GM19239 (cell line): ENCODE measurements around the gene VWA8.
"Not testable (repeated sequence)": the region's sequence is repeated elsewhere in the genome, so short reads cannot be mapped to it uniquely, and the experiment has no call there.

Experiments
- DNase-seq: peaks from one replicate; pipeline ENCODE4 v3.0.0; 2011; ENCODE audit warnings: low spot score; ENCODE audit not compliant: insufficient read length
- FAIRE-seq: peaks from 2 replicates; lab custom pipeline; 2011; peaks lifted over from hg19 to GRCh38; lab: Jason Lieb, UNC

The VWA8 gene

DNA sequence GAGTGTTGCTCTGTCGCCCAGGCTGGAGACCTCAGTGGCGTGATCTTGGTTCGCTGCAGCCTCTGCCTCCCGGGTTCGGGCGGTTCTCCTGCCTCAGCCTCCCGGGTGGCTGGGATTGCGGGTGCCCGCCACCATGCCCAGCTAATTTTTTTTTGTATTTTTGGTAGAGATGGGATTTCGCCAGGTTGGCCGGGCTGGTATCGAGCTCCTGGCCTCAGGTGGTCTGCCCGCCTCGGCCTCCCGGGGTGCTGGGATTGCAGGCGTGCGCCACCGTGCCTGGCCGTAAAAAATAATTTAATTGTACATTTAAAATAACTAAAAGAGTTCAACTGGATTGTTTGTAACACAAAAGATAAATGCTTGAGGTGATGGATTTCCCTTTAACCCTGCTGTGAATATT lies 387.3 kb downstream of the VWA8 start:
- not testable (repeated sequence) for DNase-seq
- peak; percentile 11 for FAIRE-seq

DNA sequence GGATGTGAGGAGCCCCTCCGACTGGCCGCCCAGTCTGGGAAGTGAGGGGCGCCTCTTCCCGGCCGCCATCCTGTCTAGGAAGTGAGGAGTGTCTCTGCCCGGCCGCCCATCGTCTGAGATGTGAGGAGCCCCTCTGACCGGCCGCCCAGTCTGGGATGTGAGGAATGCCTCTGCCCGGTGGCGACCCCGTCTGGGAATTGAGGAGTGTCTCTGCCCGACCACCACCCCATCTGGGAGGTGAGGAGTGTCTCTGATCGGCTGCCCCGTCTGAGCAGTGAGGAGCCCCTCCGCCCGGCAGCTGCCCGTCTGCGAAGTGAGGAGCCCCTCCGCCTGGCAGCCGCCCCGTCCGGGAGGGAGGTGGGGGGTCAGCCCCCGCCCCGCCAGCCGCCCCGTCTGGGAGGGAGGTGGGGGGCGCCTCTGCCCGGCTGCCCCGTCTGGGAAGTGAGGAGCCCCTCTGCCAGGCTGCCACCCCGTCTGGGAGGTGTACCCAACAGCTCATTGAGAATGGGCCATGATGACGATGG lies 389.0 kb downstream of the VWA8 start:
- not testable (repeated sequence) for FAIRE-seq, DNase-seq

- DNase-seq = no peak
- no peak for FAIRE-seq
Observed at GRCh38 chr13:41568972-41569351, 391.9 kb downstream of the VWA8 start.

- no peak for DNase-seq
- no peak for FAIRE-seq
Observed at GRCh38 chr13:41568143-41568971, 392.6 kb downstream of the VWA8 start.

GRCh38 chr13:41567363-41567762 lies 393.5 kb downstream of the VWA8 start:
- DNase-seq (no peak), FAIRE-seq (no peak)

DNA sequence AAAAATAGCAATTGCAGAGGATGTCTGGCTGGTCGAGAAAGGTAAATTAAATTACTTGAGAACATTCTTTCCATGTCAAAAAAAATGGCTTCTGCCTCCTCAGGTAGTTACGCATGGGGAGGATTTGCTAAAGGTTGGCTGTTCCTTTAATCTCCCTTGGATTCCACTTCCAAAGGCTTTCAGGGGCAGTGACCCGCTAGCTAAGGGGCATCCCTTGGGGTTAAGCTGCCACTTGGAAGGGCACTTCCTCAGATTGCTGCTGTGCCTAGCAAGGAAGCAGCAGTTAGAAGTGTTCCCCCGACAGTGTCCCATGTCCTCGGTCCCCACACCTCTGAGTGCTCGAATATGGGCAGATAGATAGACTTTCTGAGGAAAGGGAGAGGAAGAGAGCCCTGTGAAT lies 395.1 kb downstream of the VWA8 start:
- no peak for DNase-seq
- no peak for FAIRE-seq

DNA sequence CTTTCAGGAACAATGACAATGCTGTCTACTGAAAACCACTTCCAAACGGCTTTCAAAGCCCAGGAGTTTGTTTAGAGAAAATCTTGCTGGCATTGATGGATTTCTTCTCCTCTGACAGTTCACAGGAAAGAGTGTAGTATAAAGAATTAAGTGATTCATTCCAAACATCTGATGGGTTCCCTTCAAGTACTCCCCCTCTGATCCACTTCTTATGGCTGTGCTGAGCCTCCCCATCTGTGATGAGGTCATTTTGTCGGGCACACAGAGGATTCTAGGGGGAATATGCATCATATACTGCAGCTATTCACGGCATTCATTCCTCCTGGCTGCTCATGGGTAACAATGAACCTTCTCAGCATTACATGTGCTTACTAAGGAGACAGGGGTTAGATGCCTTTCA lies 395.7 kb downstream of the VWA8 start:
- FAIRE-seq = no peak
- DNase-seq = no peak

GRCh38 chr13:41563984-41564365 lies 396.9 kb downstream of the VWA8 start:
- FAIRE-seq (no peak), DNase-seq (no peak)

- FAIRE-seq (no peak), DNase-seq (no peak)
Observed at GRCh38 chr13:41563341-41563983, 397.4 kb downstream of the VWA8 start.

DNA sequence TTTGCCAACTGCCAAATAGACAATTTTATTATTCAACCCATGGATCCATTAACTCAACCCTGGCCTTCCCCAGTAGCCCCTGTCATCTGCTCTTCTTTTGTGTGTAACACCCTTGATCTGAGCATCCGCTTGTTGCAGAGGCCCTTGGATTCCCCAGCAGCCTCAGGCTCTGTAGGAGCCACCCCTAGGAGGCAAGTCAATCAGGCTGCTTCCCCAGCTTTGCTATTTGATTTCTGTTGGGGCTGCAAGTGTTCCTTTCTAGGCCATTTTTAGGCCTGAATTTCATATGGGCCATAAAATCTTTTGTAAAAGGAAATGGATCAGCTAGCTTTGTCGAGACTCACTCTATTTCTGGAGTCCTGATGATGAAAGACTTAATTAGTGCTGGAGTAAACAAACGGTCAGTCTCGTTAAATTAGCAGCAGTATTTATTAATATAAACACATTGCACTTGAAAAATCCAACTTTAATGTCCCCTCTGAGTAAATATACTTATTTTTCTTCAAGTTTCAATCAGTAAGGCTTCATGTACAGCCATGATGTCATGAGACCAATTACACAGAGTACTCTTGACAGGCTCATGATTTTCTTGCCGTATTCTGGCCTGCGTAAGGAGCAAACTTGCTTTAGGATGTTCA lies 398.2 kb downstream of the VWA8 start:
- DNase-seq (no peak), FAIRE-seq (no peak)

DNA sequence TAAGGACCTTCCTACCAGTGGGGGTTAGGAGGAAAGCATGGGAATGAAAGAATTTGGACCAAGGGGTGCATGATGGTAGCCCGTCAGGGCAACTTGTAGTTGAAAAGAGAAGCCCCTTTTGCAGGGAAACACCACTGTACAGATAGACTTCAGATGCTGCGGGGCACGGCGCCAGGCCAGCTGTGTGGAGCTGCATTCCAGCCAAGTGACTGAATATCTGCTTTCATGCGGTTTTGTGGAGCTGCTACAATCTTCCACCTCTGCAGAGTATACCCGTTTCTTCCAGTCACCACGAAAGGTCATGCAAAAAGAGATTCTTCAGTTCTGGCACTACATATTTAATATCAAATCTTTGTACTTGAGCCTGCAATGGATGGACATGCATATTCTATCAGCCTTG lies 398.8 kb downstream of the VWA8 start:
- DNase-seq (no peak), FAIRE-seq (no peak)

DNA sequence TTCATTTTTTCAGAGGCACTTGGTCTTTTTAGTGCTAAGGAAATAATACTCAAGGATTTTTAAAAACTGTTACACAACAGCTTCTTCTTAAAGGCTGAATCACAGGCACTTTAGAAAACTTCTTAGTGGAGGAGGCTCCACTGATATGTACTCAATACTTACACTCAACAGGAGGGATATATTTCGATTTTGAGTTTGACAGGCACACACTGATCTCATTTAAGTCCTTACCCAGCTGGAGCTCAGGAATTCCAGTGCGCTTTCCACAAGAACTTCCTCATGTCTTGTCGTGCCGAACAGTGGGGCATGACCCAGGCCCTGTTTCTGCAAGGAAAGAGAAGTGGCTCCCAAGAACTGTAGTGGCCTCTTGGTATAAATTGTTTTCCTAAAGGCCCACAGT lies 399.7 kb downstream of the VWA8 start:
- DNase-seq (no peak), FAIRE-seq (no peak)

- FAIRE-seq = no peak
- no peak for DNase-seq
Observed at GRCh38 chr13:41558781-41559560, 401.9 kb downstream of the VWA8 start.

DNA sequence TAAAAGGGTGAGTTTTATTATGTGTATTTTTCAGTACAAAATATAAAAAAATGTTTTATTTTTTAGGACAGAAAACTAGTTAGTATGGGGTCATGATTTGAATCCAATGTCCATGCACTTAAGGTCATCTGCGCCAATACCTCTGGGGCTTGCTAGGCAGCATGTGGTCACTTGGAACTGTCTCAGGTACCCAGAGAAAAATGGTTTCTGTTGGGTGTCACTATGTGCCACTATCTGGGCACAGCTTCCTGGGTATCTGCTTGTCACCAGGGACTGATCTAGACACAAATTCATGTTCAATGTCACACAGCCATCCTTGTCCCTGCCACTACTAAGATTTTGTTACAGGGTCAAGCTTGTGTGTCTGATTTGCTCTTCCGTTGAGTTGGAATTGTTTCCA lies 403.2 kb downstream of the VWA8 start:
- DNase-seq = no peak
- no peak for FAIRE-seq

- peak; percentile 88 for FAIRE-seq
- peak; percentile 46 for DNase-seq
Observed at GRCh38 chr13:41554626-41555386, 406.1 kb downstream of the VWA8 start.

DNA sequence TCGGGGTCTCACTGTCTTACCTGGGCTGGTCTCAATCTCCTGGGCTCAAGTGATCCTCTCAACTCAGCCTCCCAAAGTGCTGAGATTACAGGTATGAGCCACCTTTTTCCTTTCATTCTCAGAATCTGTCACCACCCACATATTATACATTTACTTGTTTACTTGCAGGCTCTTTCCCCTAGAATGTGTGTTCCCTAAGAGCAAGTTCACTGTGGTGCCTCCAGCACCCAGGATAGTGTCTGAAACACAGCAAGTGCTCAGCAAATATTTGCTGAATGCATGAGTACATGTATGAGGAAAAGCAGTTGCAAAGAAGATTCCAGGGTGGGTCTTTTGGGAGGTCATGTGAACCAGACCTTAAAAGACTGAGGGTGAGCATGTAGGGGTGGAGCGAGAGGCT lies 406.7 kb downstream of the VWA8 start:
- DNase-seq (no peak), FAIRE-seq (peak; percentile 23)

DNA sequence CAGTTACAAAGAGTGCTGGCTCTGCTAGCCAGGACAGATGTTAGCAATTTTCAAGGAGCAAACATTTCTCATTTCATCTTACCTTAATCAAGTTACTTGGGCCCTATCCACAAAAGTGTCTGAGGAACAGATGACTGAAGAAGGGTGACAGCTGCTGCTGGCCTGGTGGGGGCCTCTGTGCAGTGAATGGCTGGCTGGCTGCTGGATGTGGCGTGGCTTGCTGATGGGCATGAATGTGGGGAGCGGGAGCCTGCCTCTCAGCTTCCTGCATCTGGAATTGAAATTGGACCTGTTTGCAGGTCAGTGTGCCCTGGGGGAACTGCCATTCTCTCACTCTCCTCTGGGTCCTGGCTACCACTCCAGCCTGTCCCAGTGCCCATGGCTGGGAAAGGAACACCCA lies 408.9 kb downstream of the VWA8 start:
- FAIRE-seq = no peak
- DNase-seq = no peak

DNA sequence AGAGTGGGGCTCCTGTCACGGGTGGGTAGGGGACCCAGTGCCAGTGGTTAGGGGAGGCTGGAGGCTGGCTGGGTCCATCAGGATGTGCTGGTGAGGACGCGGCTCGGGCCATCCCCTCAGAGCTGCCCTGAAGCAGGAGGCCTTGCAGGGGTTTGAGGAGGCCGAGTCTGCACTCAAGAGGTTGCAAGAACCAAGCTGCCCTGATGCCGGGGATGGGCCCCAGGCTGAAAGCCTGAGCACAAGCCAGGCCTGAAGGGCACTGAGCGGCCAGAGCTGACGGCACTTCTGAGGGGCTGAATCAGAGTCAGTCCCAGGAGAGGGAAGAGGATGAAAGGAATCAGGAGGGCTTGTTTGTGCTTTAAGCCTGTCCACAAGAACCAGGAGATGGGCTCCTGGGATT lies 410.6 kb downstream of the VWA8 start:
- DNase-seq = no peak
- no peak for FAIRE-seq

GRCh38 chr13:41549491-41549890 lies 411.4 kb downstream of the VWA8 start:
- DNase-seq = no peak
- FAIRE-seq = no peak

- DNase-seq (no peak), FAIRE-seq (no peak)
Observed at GRCh38 chr13:41548910-41549309, 412.0 kb downstream of the VWA8 start.
